CD4-positive, alpha-beta T cell treated with Interleukin-17A for 4 hours (primary cell): ENCODE data around the gene DNM2.
"Not testable (repeated sequence)": the region's sequence is repeated elsewhere in the genome, so short reads cannot be mapped to it uniquely, and the experiment has no call there.

Experiments used
- DNase-seq: peaks from one replicate; pipeline ENCODE4 v3.0.0-alpha.2; 2020; ENCODE audit warnings: mixed read lengths

DNM2 gene

GRCh38 chr19:10717356-10718204, at the start of gene DNM2:
Gene DNM2 (plus strand): TSS chr19:10718079. CDS start chr19:10718243, 164 bp downstream.
- DNase-seq, result peak; percentile 98

GRCh38 chr19:10669246-10669645, 48.6 kb upstream of the DNM2 start:
- DNase-seq, result no peak

- no peak for DNase-seq
Observed at GRCh38 chr19:10670182-10670581, 47.7 kb upstream of the DNM2 start.

- no peak for DNase-seq
Observed at GRCh38 chr19:10670876-10671804, 46.7 kb upstream of the DNM2 start.

- not testable (repeated sequence) for DNase-seq
Observed at GRCh38 chr19:10671922-10672321, 46.0 kb upstream of the DNM2 start.

- not testable (repeated sequence) for DNase-seq
Observed at GRCh38 chr19:10675214-10675613, 42.7 kb upstream of the DNM2 start.

- no peak for DNase-seq
Observed at GRCh38 chr19:10677751-10678150, 40.1 kb upstream of the DNM2 start.

GRCh38 chr19:10678813-10679212, 39.1 kb upstream of the DNM2 start:
- no peak for DNase-seq

- no peak for DNase-seq
Observed at GRCh38 chr19:10679743-10680142, 38.1 kb upstream of the DNM2 start.

- DNase-seq, result no peak
Observed at GRCh38 chr19:10680545-10681135, 37.2 kb upstream of the DNM2 start.

- no peak for DNase-seq
Observed at GRCh38 chr19:10681658-10682057, 36.2 kb upstream of the DNM2 start.

GRCh38 chr19:10682397-10683063, 35.3 kb upstream of the DNM2 start:
- DNase-seq, result no peak

- DNase-seq, result no peak
Observed at GRCh38 chr19:10683064-10683426, 34.8 kb upstream of the DNM2 start.

GRCh38 chr19:10683582-10683981, 34.3 kb upstream of the DNM2 start:
- DNase-seq, result no peak

GRCh38 chr19:10685210-10685609, 32.7 kb upstream of the DNM2 start:
- DNase-seq, result no peak

GRCh38 chr19:10686193-10686592, 31.7 kb upstream of the DNM2 start:
- no peak for DNase-seq

- no peak for DNase-seq
Observed at GRCh38 chr19:10686661-10687517, 31.0 kb upstream of the DNM2 start.

- DNase-seq, result no peak
Observed at GRCh38 chr19:10687518-10688288, 30.2 kb upstream of the DNM2 start.

GRCh38 chr19:10688545-10689280, 29.2 kb upstream of the DNM2 start:
- no peak for DNase-seq

- no peak for DNase-seq
Observed at GRCh38 chr19:10690341-10690781, 27.5 kb upstream of the DNM2 start.
